AG09319 (cell line): Measurements from ENCODE around the gene SCD5.

Experiments
- DNase-seq: peaks from one replicate; pipeline ENCODE4 v3.0.0-alpha.2; 2010; ENCODE audit warnings: low read depth; ENCODE audit errors: extremely low read depth
- TF ChIP-seq, protein P1 (sequence below): IDR thresholded peaks from 2 replicates; pipeline ENCODE4 v1.5.1; 2011; ENCODE audit warnings: low read depth, mild to moderate bottlenecking, inconsistent platforms, low read length, moderate library complexity

Gene SCD5

DNA sequence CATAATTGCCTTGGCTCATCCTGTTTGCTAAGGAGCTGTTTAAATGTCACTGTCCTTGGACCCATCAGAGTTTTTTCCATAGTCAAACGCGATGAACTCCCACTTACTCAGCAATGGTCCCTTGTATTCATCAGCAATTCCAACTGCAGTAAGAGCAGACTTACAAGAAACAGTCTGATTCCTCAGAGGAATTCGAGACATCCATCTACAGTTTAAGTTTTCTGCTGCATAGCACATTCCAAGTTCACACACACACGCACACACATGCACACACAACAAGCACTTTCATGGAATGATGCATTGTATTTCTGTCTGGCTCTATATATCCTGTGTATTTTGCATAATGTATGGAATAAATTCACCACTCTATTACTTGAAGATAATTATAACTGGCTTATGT lies 204.1 kb downstream of the SCD5 start:
- TF ChIP-seq, protein P1, sequence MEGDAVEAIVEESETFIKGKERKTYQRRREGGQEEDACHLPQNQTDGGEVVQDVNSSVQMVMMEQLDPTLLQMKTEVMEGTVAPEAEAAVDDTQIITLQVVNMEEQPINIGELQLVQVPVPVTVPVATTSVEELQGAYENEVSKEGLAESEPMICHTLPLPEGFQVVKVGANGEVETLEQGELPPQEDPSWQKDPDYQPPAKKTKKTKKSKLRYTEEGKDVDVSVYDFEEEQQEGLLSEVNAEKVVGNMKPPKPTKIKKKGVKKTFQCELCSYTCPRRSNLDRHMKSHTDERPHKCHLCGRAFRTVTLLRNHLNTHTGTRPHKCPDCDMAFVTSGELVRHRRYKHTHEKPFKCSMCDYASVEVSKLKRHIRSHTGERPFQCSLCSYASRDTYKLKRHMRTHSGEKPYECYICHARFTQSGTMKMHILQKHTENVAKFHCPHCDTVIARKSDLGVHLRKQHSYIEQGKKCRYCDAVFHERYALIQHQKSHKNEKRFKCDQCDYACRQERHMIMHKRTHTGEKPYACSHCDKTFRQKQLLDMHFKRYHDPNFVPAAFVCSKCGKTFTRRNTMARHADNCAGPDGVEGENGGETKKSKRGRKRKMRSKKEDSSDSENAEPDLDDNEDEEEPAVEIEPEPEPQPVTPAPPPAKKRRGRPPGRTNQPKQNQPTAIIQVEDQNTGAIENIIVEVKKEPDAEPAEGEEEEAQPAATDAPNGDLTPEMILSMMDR: no peak
- DNase-seq: no peak

DNA sequence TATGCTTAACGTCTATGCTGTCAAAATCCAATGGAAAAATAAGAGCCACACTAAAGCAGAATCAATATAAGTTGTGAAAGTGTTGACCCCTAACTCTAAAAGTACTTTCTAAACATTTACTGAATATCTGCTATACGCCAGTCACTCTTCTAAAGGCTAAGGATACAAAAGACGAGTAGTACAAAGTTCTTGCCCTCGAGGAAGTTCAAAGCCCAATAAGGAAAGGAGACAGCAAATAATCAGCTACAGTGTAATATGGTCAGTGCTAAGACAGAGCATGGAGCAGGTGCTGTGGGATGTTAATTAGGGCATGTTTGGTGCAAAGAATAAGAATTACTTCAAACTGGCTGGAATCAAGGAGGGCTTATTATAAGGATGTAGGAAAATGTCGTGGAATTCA lies 205.2 kb downstream of the SCD5 start:
- TF ChIP-seq, protein P1: no peak
- no peak for DNase-seq

DNA sequence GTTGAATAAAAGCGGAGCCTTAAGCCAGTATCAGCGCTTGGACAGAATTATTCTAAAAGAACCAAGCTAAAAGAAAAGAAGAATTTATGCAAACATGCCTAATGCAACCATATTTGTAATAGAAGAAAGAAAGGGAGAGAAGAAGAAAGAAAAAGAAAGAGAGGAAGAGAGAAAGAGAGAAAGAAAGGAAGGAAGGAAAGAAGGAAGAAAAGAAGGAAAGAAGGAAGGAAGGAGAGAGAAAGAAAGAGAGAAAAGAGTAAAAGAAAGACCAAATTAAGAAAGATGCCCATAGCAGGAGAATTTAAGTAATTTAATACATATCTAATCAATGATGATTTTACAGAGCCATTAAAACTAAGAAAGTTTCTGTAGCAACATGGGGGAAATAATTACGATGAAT lies 206.0 kb downstream of the SCD5 start:
- DNase-seq: no peak
- TF ChIP-seq, protein P1: no peak

DNA sequence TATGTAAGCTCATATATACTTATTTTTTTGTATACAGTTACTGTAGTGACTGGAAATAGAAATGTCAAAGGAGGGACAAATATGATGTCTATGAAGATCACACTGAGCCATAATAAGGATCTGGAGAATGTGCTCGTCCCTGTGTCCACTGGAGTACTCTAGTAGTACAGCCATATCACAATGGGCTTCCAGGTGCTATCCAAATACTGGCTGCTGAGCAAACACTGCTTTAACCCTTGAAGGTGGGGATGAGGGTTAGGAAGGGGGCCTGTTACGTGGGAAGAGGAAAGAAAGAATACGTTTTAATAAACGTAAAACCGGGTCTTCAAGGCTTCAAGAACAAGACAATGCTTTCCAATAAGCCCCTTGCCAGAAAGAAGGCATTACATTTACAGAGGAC lies 207.0 kb downstream of the SCD5 start:
- TF ChIP-seq, protein P1: no peak
- no peak for DNase-seq

DNA sequence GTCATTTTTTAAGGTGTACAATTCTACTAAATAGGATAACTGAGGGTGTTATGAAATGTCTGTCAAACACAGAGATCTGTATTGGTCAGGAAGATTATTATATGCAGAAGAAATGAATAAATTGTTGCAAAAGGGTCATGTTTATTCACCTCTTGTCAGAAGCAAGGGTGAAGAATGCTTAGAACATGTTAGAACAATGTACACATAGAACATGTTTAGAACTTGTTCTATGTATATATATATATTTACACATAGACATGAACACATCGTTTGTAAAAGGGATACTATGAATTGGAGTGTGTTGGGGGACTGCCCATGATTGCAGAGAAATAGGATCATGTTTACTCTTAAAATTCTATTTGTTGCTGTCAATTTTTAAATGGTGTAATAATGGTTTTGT lies 208.8 kb downstream of the SCD5 start:
- no peak for DNase-seq
- TF ChIP-seq, protein P1: no peak

DNA sequence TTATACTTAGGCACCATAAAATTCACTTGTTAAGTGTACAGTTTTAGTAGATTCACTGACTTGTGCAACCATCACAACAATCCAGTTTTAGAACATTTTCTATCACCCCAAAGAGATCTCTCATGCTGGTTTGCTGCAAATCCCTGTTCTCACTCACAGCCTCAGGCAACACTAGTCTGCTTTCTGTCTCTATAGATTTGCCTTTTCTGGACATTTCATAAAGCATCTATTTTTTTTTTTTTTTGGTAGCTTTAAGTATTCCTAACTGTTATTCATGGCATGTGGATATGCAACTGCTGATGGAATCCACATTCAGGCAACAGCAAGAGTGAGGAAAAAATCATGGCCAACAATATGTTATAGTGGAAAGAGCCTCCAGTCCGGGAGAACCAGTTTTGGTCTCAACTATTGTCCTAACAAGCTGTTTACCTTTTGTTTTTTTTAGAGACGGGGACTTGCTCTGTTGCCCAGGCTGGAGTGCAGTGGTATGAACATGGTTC lies 209.8 kb downstream of the SCD5 start:
- TF ChIP-seq, protein P1: no peak
- DNase-seq: no peak

DNA sequence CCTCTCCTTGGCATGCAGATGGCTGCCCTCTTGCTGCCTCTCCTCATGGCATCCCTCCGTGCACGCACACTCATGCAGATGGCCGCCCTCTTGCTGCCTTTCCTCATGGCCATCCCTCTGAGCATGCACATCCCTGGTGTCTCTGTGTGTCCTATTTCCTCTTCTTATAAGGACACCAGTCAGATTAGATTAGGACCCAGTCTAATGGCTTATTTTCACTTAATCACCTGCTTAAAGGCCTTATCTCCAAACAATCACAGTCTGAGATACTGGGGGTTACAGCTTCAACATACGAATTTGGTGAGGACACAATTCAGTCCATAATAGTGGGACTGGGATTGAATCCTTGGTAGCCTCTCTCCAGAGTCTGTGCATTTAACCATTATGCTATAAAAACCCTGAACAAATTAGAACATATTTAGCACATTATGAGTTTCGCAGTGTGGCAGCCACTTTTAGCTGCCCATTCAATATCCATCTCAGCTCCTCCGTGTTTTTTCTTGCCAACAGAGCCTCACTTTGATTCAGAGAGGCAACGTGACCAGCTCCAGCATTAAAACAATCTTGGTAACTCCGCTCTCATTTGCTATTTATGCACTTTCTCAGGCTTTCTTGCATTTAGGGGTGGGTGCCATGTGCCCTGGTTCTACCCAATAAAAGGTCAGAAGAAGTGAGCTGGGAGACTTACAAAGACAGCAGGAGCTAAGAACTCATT lies 210.6 kb downstream of the SCD5 start:
- TF ChIP-seq, protein P1: no peak
- no peak for DNase-seq
